Trophoblast cell (in vitro differentiated cells and primary cell): Measurements from ENCODE around the gene POC1B.

ENCODE experiments used
- DNase-seq, 2 donors: peaks; one replicate each; pipeline ENCODE4 v3.0.0-alpha.2; 2016
- H2AFZ ChIP-seq: 2 replicates; pipeline ENCODE4 v1.6.1; 2013; ENCODE audit warnings: low read length, moderate library complexity, mild to moderate bottlenecking; ENCODE audit not compliant: insufficient read depth, poor library complexity
- H2AK5ac ChIP-seq: 2 replicates; pipeline ENCODE4 v1.6.1; 2013; ENCODE audit warnings: mild to moderate bottlenecking, low read length
- H2BK120ac ChIP-seq: 2 replicates; pipeline ENCODE4 v1.6.1; 2013; ENCODE audit warnings: low read length, mild to moderate bottlenecking, moderate library complexity; ENCODE audit not compliant: insufficient read depth, poor library complexity
- H2BK12ac ChIP-seq: 2 replicates; pipeline ENCODE4 v1.6.1; 2013; ENCODE audit warnings: mild to moderate bottlenecking, low read length, moderate library complexity
- H2BK5ac ChIP-seq: 2 replicates; pipeline ENCODE4 v1.6.1; 2013; ENCODE audit warnings: low read length, low read depth, moderate library complexity, mild to moderate bottlenecking; ENCODE audit not compliant: poor library complexity
- H3K14ac ChIP-seq: 2 replicates; pipeline ENCODE4 v1.6.1; 2013; ENCODE audit warnings: mild to moderate bottlenecking, low read length
- H3K18ac ChIP-seq: 2 replicates; pipeline ENCODE4 v1.6.1; 2013; ENCODE audit warnings: mild to moderate bottlenecking, low read length
- H3K23ac ChIP-seq: 2 replicates; pipeline ENCODE4 v1.6.1; 2013; ENCODE audit warnings: low read length
- H3K27ac ChIP-seq: 2 replicates; pipeline ENCODE4 v1.5.1; 2013; ENCODE audit warnings: low read depth, mild to moderate bottlenecking, inconsistent platforms, low read length, moderate library complexity
- H3K27me3 ChIP-seq: 2 replicates; pipeline ENCODE4 v1.6.1; 2013; ENCODE audit warnings: inconsistent platforms, mild to moderate bottlenecking, low read length, moderate library complexity; ENCODE audit not compliant: insufficient read depth
- H3K36me3 ChIP-seq, 2 experiments: 1 replicate in 1 of 2; 2 replicates in 1 of 2; pipeline ENCODE4 v1.6.1; 2013; ENCODE audit warnings: low read length in 2 of 2, mild to moderate bottlenecking in 2 of 2, moderate library complexity in 1 of 2; ENCODE audit not compliant: insufficient read depth in 2 of 2, control insufficient read depth in 1 of 2
- H3K4ac ChIP-seq: 2 replicates; pipeline ENCODE4 v1.6.1; 2013; ENCODE audit warnings: low read depth, mild to moderate bottlenecking, low read length, moderate library complexity
- H3K4me1 ChIP-seq, 2 experiments: 1 replicate in 1 of 2; 2 replicates in 1 of 2; pipeline ENCODE4 v1.6.1; 2013; ENCODE audit warnings: low read length in 2 of 2, mild to moderate bottlenecking in 2 of 2, moderate library complexity in 1 of 2; ENCODE audit not compliant: insufficient read depth in 2 of 2, control insufficient read depth in 1 of 2
- H3K4me2 ChIP-seq: 2 replicates; pipeline ENCODE4 v1.6.1; 2013; ENCODE audit warnings: inconsistent platforms, mild to moderate bottlenecking, low read length, moderate library complexity
- H3K4me3 ChIP-seq: 2 replicates; pipeline ENCODE4 v1.5.1; 2013; ENCODE audit warnings: mild to moderate bottlenecking, low read depth, low read length, inconsistent platforms
- H3K79me1 ChIP-seq: one replicate; pipeline ENCODE4 v1.6.1; 2013; ENCODE audit warnings: low read length
- H3K79me2 ChIP-seq: 2 replicates; pipeline ENCODE4 v1.6.1; 2013; ENCODE audit warnings: low read length, mild to moderate bottlenecking; ENCODE audit not compliant: control insufficient read depth, insufficient read depth, poor library complexity
- H3K9ac ChIP-seq: 2 replicates; pipeline ENCODE4 v1.6.1; 2013; ENCODE audit warnings: mild to moderate bottlenecking, low read length
- H3K9me3 ChIP-seq: 2 replicates; pipeline ENCODE4 v1.6.1; 2013; ENCODE audit warnings: low read depth, mild to moderate bottlenecking, control low read depth, inconsistent platforms, low read length; ENCODE audit not compliant: insufficient read depth
- H4K12ac ChIP-seq: 2 replicates; pipeline ENCODE4 v1.6.1; 2013; ENCODE audit warnings: low read depth, mild to moderate bottlenecking, low read length, moderate library complexity
- H4K8ac ChIP-seq: 2 replicates; pipeline ENCODE4 v1.6.1; 2013; ENCODE audit warnings: low read depth, mild to moderate bottlenecking, low read length, moderate library complexity
- H4K91ac ChIP-seq: one replicate; pipeline ENCODE4 v1.6.1; 2013; ENCODE audit warnings: low read depth, mild to moderate bottlenecking, low read length, moderate library complexity
- WGBS: extraction: QIAGEN DNeasy Blood & Tissue Kit; methylation state at CpG from one replicate; pipeline ENCODE4 v1.1.7; 2013; ENCODE audit warnings: missing lambda C conversion rate; ENCODE audit not compliant: insufficient read length, insufficient coverage; ENCODE audit errors: extremely low coverage; 5-methylcytosine and 5-hydroxymethylcytosine counted together

The POC1B gene

GRCh38 chr12:89539426-89540223, 13.8 kb upstream of the POC1B start:
- Histone ChIP-seq H4K8ac (no peak overlapping the region), H3K14ac (no peak overlapping the region), H3K27me3 (no peaks in the 10 kb centered on the region), H4K12ac (no peak overlapping the region), H3K4me1 (peaks cover 9 to 15% of the 10 kb centered on the region in 2 experiments), H3K4me3 (no peak overlapping the region), H3K9ac (no peak overlapping the region), H2AK5ac (no peak overlapping the region), H2BK12ac (no peak overlapping the region), H3K36me3 (no peaks in the 10 kb centered on the region), H3K79me1 (peaks cover 9% of the 10 kb centered on the region), H2BK120ac (no peak overlapping the region), H3K18ac (no peak overlapping the region), H2AFZ (no peak overlapping the region), H3K9me3 (no peaks in the 10 kb centered on the region), H3K79me2 (no peaks in the 10 kb centered on the region), H3K23ac (no peak overlapping the region), H3K27ac (no peak overlapping the region), H4K91ac (no peak overlapping the region), H3K4ac (no peak overlapping the region), H2BK5ac (no peak overlapping the region), H3K4me2 (no peak overlapping the region)
- WGBS: no CpG with 5 or more reads among the region's 5 CpGs
- DNase-seq: no peak

- no peaks in the 10 kb centered on the region for H3K9me3 ChIP-seq
- DNase-seq: no peak
- H3K36me3 ChIP-seq: no peaks in the 10 kb centered on the region
- H3K4ac ChIP-seq: no peak overlapping the region
- H4K91ac ChIP-seq: no peak overlapping the region
- H2BK120ac ChIP-seq: no peak overlapping the region
- H3K27me3 ChIP-seq: no peaks in the 10 kb centered on the region
- H3K4me3 ChIP-seq: no peak overlapping the region
- H3K79me1 ChIP-seq: peaks cover 7% of the 10 kb centered on the region
- H3K79me2 ChIP-seq: no peaks in the 10 kb centered on the region
- no peak overlapping the region for H2AK5ac ChIP-seq
- H3K14ac ChIP-seq: no peak overlapping the region
- H3K4me1 ChIP-seq: peaks cover 6 to 12% of the 10 kb centered on the region in 2 experiments
- H2BK12ac ChIP-seq: no peak overlapping the region
- H3K18ac ChIP-seq: no peak overlapping the region
- no peak overlapping the region for H2BK5ac ChIP-seq
- H3K4me2 ChIP-seq: no peak overlapping the region
- no peak overlapping the region for H4K8ac ChIP-seq
- H3K9ac ChIP-seq: no peak overlapping the region
- no peak overlapping the region for H3K23ac ChIP-seq
- H3K27ac ChIP-seq: no peak overlapping the region
- WGBS: no CpG with 5 or more reads among the region's 4 CpGs
- no peak overlapping the region for H4K12ac ChIP-seq
- no peak overlapping the region for H2AFZ ChIP-seq
Observed at GRCh38 chr12:89538897-89539296, 13.1 kb upstream of the POC1B start.

- Histone ChIP-seq H3K4me1 (peaks cover 2 to 10% of the 10 kb centered on the region in 2 experiments), H3K4me2 (no peak overlapping the region), H3K36me3 (no peaks in the 10 kb centered on the region), H3K4ac (no peak overlapping the region), H3K27me3 (no peaks in the 10 kb centered on the region), H4K91ac (no peak overlapping the region), H3K14ac (no peak overlapping the region), H3K23ac (no peak overlapping the region), H3K9me3 (no peaks in the 10 kb centered on the region), H3K4me3 (no peak overlapping the region), H3K79me2 (no peaks in the 10 kb centered on the region), H2BK5ac (no peak overlapping the region), H4K8ac (no peak overlapping the region), H3K79me1 (peaks cover 2% of the 10 kb centered on the region), H3K27ac (no peak overlapping the region), H3K18ac (no peak overlapping the region), H3K9ac (no peak overlapping the region), H2AFZ (no peak overlapping the region), H2BK120ac (no peak overlapping the region), H4K12ac (no peak overlapping the region), H2BK12ac (no peak overlapping the region), H2AK5ac (no peak overlapping the region)
- DNase-seq: no peak
- WGBS: no CpG with 5 or more reads among the region's 3 CpGs
Observed at GRCh38 chr12:89537389-89537788, 11.5 kb upstream of the POC1B start.

- no CpG with 5 or more reads among the region's 1 CpG for WGBS
- no peaks in the 10 kb centered on the region for H3K9me3 ChIP-seq
- no peak overlapping the region for H2BK12ac ChIP-seq
- no peak overlapping the region for H3K4ac ChIP-seq
- H4K8ac ChIP-seq: no peak overlapping the region
- H2AFZ ChIP-seq: no peak overlapping the region
- H3K9ac ChIP-seq: no peak overlapping the region
- no peak overlapping the region for H3K4me3 ChIP-seq
- H3K4me1 ChIP-seq: no peaks in the 10 kb centered on the region
- no peaks in the 10 kb centered on the region for H3K36me3 ChIP-seq
- no peaks in the 10 kb centered on the region for H3K27me3 ChIP-seq
- H2AK5ac ChIP-seq: no peak overlapping the region
- H3K18ac ChIP-seq: no peak overlapping the region
- no peak overlapping the region for H3K14ac ChIP-seq
- no peak overlapping the region for H3K27ac ChIP-seq
- DNase-seq: peak; percentile 1 to 65
- no peaks in the 10 kb centered on the region for H3K79me2 ChIP-seq
- H4K91ac ChIP-seq: no peak overlapping the region
- no peak overlapping the region for H2BK120ac ChIP-seq
- H3K4me2 ChIP-seq: no peak overlapping the region
- no peak overlapping the region for H4K12ac ChIP-seq
- H2BK5ac ChIP-seq: no peak overlapping the region
- no peak overlapping the region for H3K23ac ChIP-seq
- peaks cover 6% of the 10 kb centered on the region for H3K79me1 ChIP-seq
Observed at GRCh38 chr12:89529738-89530137, 3.9 kb upstream of the POC1B start.
